NCI-H146 treated with DMSO at 0.1 percent for 48 hours (cell line): ENCODE measurements around the gene LYST.

ENCODE experiments used
- DNase-seq: peaks from one replicate; lab custom pipeline; 2025; ENCODE audit not compliant: unreplicated experiment; lab: John Stamatoyannopoulos, UW

LYST gene

DNA sequence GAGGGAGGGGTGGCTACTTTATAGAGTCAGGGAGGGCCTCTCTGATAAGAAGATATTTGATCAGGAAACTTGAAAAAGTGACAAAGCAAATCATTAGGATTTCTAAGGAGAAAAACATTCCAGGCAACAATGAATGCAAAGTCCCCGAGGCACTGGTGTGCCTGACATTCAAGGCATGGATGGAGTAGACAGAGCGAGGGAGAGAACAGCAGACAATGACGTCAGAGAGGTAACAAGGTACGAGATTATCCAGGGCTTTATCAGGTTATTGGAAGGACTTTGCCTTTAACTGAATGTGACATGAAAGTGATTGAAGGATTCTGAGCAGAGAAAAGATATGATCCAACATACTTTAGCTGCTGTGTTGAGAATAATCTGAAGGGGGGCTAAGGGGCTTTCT is 144.7 kb downstream of the LYST start:
- DNase-seq = no peak

DNA sequence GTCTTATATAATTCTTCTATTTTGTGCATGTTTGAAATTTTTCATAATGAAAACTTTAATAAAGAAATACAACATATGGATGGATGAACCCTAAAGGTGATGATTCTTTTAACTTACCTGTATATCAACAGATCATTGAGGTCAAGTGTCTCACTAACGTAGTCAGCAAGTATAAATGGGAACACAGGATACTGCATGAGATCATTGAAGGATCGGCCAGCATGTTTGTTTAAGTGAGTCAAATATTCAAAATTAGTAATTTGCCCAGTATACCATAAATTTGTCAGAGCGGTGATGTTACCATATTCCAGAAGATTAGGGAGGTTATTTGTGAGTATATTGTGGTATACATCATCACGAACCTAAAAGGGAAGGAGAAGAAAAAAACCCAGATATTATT is 146.2 kb downstream of the LYST start:
- no peak for DNase-seq

DNA sequence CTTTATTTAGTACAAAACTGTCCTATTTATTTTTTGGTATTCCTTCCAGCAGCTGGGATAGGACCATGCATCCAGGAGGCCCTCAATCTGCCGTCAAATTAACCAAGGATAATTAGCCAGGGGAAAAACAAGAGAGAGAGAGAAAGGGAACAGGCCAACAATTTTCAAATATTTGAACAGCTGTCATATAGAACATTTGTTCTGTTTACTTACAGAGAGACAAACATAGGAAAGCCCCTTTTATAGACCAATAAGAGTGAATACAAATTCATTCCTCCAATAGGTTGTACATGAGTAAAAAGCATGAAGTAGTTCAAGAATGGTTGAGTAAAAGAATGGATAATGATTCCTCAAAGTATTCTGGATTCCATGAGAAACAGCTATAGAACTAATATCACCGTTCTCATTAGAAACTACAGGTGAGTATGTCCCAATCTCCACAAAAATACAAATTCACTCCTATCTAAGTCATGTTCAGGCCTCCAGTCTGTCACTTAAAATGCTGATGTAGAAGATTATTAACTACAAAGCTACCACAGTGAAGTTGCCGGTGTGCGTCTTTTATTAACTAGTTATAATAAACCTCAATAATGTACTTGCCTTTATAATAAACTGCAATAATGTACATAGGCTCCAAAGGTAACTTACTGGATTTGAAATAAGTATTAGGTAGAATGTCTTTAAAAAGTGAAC is 152.4 kb downstream of the LYST start:
- peak; percentile 97 for DNase-seq

DNA sequence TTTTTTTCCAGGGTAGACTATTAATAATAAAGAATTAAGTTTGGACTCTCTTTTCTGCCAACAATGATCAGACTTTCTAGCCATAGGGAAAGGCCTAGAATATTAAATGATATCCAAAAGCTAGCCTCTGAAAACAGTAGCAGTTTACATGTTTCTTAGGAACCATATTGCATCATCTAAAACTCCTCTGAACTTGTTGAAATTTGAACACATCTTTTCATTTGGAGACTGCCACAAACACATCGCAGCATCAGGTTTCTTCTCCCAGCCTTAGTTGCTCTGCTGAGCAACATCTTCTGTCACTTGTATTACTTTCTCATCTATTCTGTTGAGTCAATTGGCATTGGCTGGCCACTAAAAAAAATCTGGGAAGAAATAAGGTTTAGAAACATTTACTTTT is 153.9 kb downstream of the LYST start:
- DNase-seq = no peak

DNA sequence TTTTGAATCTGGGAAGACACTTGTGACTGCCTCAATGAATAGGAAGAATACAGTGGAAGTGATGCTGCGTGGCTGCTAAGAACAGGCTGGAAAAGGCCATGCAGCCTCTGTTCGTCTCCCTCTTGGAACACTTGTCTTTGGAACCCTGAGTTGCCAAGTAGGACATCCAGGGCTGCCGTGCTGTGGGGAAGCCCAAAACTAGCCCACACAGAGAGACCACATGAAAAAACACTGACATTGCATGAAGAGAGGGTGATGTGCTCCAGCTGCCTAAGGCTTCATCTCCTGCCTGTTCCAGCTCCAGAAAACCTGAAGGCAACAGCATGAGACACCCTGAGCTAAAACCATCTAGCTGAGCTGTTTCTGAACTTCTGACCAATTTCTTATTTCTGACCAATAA is 156.0 kb downstream of the LYST start:
- no peak for DNase-seq

DNA sequence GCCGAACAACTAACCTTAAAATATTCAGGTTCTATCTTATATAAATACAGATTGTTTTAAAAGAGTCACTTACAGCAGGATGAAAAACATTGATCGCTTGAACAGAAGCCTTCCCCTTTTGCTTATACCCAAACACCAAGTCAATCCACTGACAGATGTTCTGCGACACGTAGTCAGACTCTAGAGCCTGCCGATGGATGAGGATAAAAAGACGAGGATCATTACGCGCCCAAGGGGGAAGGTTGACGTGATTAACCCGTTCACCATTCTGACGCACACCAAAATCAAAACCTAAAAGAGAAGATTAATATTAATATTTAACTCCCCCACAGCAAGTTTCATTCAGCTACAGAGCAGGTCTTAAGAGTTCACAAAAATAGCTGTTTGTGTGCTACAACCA is 157.7 kb downstream of the LYST start:
- DNase-seq = no peak

DNA sequence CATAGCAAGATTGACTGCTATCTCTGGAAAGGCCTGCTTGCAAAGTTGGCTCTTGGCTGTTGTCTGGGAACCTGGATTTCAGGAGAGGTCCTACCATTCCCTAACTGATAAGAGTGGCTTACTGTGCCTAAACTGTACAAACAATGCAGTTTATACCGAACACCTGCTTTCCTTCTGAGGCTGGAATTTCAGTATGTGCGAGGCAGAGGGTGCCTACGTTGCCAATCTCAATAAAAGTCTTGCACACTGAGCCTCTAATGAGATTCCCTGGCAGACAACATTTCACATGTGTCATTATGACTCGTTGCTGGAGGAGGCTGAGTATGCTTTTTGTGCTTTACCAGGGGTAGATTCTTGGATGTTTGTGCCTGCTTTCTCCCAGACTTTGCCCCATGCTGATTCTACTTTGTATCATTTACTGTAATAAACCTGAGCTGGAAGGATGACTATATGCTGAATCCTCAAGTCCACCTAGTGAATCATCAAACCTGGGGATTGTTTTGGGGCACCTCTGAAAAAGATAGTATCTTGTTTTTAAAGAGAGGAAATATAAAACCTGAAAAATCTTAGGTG is 158.2 kb downstream of the LYST start:
- DNase-seq = peak; percentile 33

DNA sequence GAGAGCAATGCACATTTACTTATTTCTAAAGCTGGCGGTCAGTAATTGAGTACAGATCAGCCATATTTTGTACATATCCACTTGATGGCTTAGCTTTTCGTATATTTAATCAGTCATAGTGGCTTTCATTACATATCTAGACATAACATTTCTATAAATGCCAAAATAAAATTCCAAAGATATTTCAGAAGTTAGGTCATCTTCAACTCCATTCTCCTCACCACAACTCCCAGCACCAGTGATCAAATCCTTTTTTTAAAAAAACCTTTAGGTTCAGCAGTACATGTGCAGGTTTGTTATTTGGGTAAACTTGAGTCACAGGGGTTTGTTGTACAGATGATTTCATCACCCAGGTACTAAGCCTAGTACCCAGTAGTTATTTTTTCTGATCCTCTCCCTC is 163.2 kb downstream of the LYST start:
- DNase-seq = no peak

DNA sequence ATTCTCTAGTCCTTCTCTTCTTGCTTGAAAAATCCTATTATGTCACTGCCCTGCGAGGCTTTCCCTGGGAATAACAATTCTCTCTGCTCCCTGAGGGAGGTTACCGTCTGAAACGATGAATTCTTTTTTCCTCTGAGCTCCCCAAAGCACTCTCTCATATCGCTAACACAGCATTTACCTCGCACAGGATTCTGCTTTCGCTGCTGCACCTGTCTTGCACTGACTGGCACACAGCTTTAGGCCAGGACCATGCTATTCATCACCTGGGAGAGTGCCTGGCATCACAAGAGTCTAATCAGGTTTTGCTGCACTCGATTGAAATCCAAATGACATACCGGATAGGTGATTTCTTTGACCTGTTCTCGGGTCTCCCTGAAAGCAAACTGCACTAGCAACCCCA is 164.3 kb downstream of the LYST start:
- DNase-seq = no peak

DNA sequence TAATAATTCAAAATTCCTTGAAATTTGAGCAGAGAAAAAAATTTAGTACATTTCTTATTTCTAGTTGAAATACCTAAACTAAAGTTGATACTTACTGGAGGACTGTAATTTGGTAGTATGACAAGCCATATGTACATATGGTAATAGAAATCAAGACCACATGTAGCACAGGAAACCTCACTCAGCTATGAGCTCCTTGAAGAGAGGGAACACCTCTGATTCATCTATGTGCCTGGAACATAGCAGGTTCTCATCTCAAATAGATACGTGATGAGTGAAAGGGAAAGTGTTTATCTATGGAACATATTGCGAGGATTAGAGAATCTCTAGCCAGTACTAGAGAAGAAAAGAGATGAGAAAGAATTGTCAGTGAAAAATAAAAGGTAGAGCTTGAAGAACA is 169.2 kb downstream of the LYST start:
- DNase-seq = no peak

DNA sequence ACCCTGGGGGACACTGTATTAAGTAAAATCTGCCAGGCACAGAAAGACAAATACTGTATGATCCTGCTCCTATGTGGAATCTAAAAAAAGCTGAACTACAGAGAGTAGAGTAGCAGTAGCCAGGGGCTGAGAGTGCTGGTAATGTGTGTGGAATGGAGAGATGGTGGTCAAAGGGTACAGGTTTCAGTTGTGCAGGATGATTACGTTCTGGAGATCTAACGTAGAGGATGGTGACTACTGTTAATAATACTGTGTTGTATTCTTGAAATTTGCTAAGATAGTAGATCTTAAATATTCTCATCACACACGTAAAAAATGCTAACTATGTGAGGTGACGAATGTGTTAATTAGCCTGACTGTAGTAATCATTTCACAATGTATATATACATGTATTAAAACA is 177.3 kb downstream of the LYST start:
- DNase-seq = no peak

DNA sequence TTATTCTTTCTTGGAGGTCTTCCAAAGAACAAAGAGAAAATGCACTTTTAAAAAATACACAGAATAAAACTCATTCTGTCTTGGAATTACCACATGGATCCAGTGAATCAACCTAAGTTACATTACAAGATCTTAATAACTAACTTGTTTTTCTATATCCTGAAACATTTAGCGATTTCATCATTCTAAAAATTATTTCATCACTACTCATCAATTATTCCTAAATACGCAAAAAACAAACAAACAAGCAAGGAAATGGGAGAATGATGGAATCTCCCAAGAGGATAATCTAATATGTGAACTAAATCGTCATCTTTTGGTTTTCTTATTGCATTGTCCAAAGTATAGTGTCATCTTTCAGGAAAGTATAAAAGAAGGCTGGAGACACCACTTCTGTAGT is 178.6 kb downstream of the LYST start:
- DNase-seq = no peak

DNA sequence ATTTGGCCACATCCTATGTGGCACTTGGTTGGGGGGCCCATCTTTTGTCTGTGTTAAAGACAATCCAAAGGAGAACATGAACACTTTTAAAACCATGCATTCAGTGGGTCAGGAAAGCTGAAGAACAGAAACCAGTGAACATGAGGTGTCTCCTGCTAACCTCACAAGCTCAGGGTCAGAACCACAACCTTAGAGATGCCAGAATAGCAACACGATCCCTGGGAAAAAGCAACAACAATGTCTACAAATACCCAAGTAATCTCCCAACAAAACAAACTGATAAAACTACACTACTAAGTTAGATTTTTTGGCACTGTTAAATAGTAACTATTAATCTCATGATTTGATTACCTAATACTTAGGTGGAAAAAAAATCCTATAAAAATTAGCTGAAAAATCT is 183.1 kb downstream of the LYST start:
- no peak for DNase-seq

DNA sequence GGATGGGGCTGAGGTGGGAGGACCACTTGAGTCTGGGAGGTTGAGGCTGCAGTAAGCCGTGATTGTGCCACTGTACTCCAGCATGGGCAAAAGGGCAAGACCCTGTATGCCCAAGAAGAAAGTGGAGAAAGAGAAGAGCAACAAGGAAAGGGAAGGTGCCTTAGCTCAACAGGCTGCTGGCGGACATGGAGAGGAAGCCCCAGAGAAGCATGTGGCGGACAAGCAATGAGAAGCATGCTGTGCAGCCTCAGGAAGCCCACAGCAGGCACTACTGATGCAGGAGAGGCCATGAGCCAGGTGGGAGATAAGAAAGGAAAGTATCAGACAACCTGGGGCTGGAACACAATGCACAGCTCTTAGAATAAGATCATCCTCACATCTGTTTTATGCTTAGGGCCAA is 184.5 kb downstream of the LYST start:
- no peak for DNase-seq

DNA sequence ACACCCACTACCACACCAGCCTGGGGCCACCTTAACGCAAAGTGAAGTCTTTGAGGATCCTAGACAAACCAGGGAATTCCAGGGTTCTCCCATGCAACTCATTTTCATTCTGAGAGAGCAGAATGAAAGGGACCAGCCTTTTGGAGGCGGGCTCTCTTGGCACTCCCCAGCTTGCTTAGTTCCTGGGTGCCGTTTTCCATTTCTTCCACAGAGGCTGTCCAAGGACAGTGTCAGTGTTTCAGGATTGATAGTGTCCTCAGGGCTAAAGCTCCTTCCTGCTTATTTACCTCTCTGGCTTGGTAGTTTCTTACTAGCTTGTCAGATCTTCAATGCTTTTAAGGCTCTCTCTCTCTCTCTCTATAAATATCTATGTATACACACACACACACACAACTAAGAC is 187.1 kb downstream of the LYST start:
- DNase-seq = no peak

DNA sequence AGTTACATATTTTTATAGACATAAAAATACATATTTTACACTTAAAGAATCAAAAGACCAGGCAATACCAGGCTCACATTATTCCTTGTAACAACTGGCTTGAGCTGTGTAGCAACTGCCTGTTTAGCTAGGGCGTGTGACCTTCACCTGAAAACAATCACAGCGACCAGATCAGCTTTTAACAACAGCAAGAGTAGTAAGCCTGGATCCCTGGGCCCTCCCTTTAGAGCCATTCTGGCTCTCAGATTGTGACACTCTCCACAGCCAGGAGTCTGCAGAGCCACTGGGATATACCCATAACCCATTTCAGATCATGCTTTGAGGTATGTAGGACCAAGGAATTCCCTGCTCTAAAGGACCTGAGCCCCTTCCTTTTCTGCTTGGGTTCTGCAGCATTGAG is 187.7 kb downstream of the LYST start:
- no peak for DNase-seq

DNA sequence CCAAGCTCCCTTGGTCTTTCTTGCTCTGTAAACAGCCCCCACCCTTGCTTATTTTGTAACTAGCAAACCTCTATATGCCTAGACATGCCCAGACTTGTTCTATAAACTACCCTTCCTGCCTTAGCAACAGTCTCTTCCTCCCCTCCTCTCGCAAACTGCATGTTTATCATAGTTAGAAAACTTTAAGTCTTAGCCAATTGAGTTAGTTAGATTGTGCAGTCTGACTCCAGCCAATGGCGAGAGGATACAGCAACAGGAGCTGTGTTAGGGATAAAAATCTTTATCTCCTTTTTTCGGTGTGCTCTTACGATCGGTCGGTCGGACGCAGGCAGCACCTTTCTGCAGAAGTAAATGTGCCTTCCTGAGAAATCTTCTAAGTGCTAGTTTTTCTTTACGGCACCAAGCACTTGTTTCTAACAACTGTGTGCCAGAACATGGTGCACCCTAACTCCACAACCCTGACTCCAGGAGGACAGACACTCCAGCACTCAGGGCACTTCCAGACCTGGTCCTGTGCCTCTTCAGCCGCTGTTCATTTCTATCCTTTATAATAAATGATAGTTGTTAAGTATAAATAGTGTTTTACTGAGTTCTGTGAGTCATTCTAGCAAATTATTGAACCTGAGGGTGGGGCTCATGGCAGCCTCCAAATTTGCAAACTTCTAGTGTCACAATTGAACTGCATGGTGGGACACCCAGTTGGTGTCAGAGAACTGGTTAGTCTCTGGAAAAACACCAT is 191.4 kb downstream of the LYST start:
- DNase-seq = no peak

DNA sequence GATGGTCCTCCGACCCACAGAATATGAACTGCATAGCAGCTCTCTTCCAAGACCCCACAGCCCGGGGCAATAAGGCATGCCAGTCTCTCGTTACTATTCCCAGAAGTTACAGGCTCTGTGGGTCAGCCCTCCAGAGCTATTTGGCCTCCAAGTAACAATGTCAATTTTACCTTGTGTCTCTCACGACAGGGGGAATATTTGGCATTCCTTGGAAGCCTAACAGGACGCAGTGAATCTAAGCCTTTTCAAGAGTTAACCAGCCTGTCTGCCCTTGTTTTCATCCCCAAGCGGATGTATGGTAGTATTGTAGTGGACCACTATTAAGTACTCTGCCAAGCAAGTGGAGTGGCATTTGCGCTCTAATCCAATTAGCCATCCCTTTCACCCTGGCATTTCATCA is 192.7 kb downstream of the LYST start:
- no peak for DNase-seq

DNA sequence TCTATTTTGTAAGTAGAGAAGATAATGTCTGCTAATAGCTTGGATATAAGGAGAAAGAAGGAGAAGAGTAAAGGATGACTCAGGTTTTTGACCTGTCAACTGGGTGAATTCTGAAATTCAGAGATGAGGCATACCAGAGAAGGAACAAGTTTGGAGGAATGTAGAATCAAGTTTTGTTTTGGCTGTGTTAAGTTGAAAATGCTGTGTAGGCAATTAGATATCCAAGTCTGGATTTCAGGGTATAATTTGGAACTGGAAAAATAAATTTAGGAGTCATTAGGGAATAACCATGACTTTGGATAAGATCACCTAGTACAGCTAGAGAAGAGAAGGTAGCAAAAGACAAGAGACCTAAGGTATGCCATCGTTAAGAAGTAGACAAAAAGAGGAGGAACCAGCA is 194.7 kb downstream of the LYST start:
- no peak for DNase-seq

DNA sequence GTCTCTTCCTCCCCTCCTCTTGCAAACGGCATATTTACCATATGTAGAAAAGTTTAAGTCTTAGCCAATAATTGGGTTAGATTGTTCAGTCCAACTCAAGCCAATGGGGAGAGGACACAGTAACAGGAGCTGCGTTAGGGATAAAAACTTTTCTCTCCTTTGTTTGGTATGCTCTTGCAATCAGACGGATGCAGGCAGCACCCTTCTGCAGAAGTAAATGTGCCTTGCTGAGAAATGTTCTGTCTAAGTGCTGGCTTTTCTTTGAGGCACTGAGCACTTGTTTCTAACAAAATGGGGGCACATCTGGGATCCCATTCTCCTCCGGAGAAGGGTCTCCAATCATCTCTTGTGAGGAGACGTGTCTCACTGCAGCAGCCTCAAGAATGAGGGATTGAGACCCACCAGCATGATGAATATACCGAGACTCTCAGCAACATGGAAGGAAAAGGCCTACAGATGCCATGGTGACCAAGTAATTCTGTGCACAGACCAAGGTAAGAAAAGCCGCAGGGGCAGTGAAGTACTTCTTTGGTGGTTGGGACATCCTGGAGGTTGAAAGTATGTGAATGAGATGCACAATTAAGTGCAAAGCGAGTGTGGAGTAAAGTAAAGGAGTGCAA is 196.4 kb downstream of the LYST start:
- DNase-seq = no peak

DNA sequence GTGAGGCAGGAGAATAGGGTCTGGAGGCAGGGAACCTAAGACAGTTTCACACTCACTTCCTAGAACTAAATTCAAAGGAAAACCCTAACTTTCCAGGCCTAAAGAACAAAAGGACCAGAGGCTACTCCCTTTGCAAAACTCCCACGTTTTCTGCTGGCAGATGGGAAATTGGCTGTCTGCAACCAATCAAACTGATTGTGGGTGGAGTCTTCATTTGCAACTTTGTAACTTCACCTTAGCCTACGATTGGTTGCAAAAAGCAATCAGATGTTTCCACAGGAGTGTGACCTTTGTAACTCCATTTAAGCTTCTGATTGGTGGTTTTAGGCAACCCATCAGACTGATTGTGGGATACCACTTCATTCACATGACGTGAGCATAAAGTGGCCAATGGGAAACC is 197.4 kb downstream of the LYST start:
- no peak for DNase-seq

DNA sequence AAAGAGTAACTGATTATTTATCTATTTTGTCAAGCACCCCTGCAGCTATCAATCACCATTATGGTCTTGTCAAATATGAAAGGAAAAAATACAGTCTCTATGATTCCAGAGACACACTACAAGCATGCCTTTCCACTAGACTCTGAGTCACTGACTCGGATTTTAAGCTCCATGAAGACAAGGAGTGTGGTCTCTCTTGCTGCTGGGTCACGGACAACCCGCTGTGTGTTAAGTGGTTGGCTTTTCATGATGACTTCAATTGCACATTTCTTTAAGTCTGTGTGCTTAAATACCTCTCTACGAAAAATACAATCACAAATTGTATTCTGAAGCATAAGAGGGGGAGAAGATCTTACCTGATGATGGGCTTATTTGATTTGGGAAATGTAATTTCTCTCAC is 203.1 kb downstream of the LYST start:
- no peak for DNase-seq
